A549 (cell line): ENCODE measurements around the gene SHC3.

Experiments
- CHD2 ChIP-seq: fragments of 150-350 bp; IDR thresholded peaks from 2 replicates; pipeline ENCODE4 v1.6.1; 2014; ENCODE audit warnings: low read length; ENCODE audit not compliant: partially characterized antibody
- CTCF ChIP-seq: fragments of >200 bp; sonication (Bioruptor Twin); formaldehyde crosslinking; IDR thresholded peaks from 3 replicates; pipeline ENCODE4 v1.5.1; 2016
- EHMT2 ChIP-seq: fragments of 200-600 bp; sonication (generic); IDR thresholded peaks from 2 replicates; pipeline ENCODE4 v1.6.1; 2016; ENCODE audit warnings: antibody characterized with exemption, low read depth, mild to moderate bottlenecking, moderate library complexity
- EP300 ChIP-seq, 2 experiments: fragments of >200 bp; sonication (Bioruptor Twin); formaldehyde crosslinking; IDR thresholded peaks; 2 replicates in 1 of 2; 3 replicates in 1 of 2; pipeline ENCODE4 v1.6.1; 2016 to 2017
- HEYL ChIP-seq: fragments of 250-450 bp; sonication (Bioruptor Pico); IDR thresholded peaks from 2 replicates; pipeline ENCODE4 v1.8.0; 2021; ENCODE audit warnings: mild to moderate bottlenecking, moderate library complexity
- KDM5A ChIP-seq: fragments of 200-600 bp; sonication (generic); IDR thresholded peaks from 2 replicates; pipeline ENCODE4 v1.6.1; 2016; ENCODE audit warnings: antibody characterized with exemption, mild to moderate bottlenecking
- NR3C1 ChIP-seq: fragments of >200 bp; sonication (Bioruptor Twin); formaldehyde crosslinking; IDR thresholded peaks from 3 replicates; pipeline ENCODE4 v1.6.1; 2017
- POLR2A ChIP-seq: IDR thresholded peaks from 2 replicates; pipeline ENCODE4 v1.6.1; 2012; ENCODE audit warnings: mild to moderate bottlenecking, low read length
- RFX5 ChIP-seq: fragments of 450-650 bp; IDR thresholded peaks from 2 replicates; pipeline ENCODE4 v1.7.1; 2014; ENCODE audit warnings: antibody characterized with exemption, mild to moderate bottlenecking, moderate library complexity
- SMC3 ChIP-seq: fragments of >200 bp; sonication (Bioruptor Twin); formaldehyde crosslinking; IDR thresholded peaks from 3 replicates; pipeline ENCODE4 v1.6.1; 2018; ENCODE audit warnings: inconsistent platforms
- SREBF2 ChIP-seq: fragments of 450-650 bp; IDR thresholded peaks from 2 replicates; pipeline ENCODE4 v1.6.1; 2014; ENCODE audit warnings: mild to moderate bottlenecking, moderate library complexity
- ZNF302 ChIP-seq: fragments of 250-450 bp; sonication (Bioruptor Pico); IDR thresholded peaks from 2 replicates; pipeline ENCODE4 v1.9.0; 2021; ENCODE audit warnings: inconsistent platforms, mild to moderate bottlenecking, moderate library complexity
- TF ChIP-seq, protein P1 (sequence below): fragments of 450-650 bp; IDR thresholded peaks from 2 replicates; pipeline ENCODE4 v1.6.1; 2014; ENCODE audit warnings: antibody characterized with exemption

- TF ChIP-seq CTCF (no peak), SMC3 (no peak), EP300 (IDR thresholded peaks at IDR 0.05) (no peak), EHMT2 (no peak), RFX5 (no peak), KDM5A (no peak), CHD2 (no peak), SREBF2 (no peak), POLR2A (no peak), NR3C1 (no peak), ZNF302 (CRISPR knock-in tag) (no peak), HEYL (CRISPR knock-in tag) (no peak)
- TF ChIP-seq, protein P1, sequence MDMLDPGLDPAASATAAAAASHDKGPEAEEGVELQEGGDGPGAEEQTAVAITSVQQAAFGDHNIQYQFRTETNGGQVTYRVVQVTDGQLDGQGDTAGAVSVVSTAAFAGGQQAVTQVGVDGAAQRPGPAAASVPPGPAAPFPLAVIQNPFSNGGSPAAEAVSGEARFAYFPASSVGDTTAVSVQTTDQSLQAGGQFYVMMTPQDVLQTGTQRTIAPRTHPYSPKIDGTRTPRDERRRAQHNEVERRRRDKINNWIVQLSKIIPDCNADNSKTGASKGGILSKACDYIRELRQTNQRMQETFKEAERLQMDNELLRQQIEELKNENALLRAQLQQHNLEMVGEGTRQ = no peak
Observed at GRCh38 chr9:89191004-89191403, 12.4 kb upstream of the SHC3 start.
